Neural progenitor cell (in vitro differentiated cells): Measurements from ENCODE around the gene RALB.

Experiments
- EZH2 ChIP-seq: fragments of 200-600 bp; sonication (generic); IDR thresholded peaks from 2 replicates; pipeline ENCODE4 v1.6.1; 2017; ENCODE audit warnings: antibody characterized with exemption, mild to moderate bottlenecking, moderate library complexity
- EZH2phosphoT487 ChIP-seq: fragments of 200-600 bp; sonication (generic); IDR thresholded peaks from 2 replicates; pipeline ENCODE4 v1.6.1; 2017; ENCODE audit warnings: antibody characterized with exemption
- TF ChIP-seq, protein P1 (sequence below): fragments of 200-600 bp; sonication (generic); IDR thresholded peaks from 2 replicates; pipeline ENCODE4 v1.5.1; 2017; ENCODE audit warnings: antibody characterized with exemption, mild to moderate bottlenecking

DNA sequence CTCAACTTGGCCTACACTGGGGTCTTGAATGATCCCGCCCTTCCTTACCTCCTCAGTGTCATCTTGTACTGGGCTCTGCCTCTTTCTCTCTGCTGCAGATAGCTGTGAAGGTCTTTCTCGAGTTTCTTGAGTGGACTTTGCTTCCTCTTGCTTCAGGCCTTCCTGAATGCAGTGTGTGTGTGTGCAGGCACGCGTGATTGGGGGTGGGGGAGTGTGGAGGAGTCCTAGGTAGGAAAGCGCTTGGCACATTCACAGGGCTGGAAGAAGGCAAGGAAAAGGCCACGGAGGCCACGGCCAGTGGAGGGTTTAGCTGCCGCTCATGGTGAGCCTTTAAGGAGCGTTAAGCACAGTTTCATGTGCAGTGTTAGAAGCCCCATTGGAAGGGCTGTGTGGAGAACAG lies 5.5 kb downstream of the RALB start:
- TF ChIP-seq, protein P1, sequence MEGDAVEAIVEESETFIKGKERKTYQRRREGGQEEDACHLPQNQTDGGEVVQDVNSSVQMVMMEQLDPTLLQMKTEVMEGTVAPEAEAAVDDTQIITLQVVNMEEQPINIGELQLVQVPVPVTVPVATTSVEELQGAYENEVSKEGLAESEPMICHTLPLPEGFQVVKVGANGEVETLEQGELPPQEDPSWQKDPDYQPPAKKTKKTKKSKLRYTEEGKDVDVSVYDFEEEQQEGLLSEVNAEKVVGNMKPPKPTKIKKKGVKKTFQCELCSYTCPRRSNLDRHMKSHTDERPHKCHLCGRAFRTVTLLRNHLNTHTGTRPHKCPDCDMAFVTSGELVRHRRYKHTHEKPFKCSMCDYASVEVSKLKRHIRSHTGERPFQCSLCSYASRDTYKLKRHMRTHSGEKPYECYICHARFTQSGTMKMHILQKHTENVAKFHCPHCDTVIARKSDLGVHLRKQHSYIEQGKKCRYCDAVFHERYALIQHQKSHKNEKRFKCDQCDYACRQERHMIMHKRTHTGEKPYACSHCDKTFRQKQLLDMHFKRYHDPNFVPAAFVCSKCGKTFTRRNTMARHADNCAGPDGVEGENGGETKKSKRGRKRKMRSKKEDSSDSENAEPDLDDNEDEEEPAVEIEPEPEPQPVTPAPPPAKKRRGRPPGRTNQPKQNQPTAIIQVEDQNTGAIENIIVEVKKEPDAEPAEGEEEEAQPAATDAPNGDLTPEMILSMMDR, result no peak
- no peak for TF ChIP-seq EZH2
- no peak for TF ChIP-seq EZH2phosphoT487
